GM21717 (cell line): ENCODE results near the gene OR2G2.

Source experiments
- ATAC-seq: cut with Tn5 transposase; IDR thresholded peaks from one replicate; pipeline ENCODE4 v1.9.1; 2021; ENCODE audit warnings: mild to moderate bottlenecking, moderate library complexity; ENCODE audit not compliant: unreplicated experiment

Gene OR2G2, protein sequence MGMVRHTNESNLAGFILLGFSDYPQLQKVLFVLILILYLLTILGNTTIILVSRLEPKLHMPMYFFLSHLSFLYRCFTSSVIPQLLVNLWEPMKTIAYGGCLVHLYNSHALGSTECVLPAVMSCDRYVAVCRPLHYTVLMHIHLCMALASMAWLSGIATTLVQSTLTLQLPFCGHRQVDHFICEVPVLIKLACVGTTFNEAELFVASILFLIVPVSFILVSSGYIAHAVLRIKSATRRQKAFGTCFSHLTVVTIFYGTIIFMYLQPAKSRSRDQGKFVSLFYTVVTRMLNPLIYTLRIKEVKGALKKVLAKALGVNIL

DNA sequence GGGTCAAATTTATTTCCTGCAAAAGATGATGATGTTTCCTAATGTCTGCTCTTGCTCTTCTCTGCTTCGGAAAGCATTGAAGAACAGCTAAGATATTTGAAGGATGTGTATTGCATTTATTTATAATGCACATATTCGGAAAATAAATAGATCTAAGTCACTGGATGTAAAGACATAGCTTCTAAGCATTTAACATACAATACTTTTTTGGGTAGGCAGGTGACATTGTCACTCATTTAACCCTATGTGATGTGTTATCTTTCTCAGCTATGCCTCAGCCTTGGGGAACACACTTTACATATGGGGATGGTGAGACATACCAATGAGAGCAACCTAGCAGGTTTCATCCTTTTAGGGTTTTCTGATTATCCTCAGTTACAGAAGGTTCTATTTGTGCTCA is at the start of gene OR2G2:
OR2G2 (plus strand) TSS at position 301 of the 400 bp plus-strand sequence; CDS start at position 301, 0 bp downstream.
- no peak for ATAC-seq

- no peak for ATAC-seq
These were observed 49.6 kb upstream of the OR2G2 start for GRCh38 chr1:247538561-247538960.

GRCh38 chr1:247539215-247539614 is 48.9 kb upstream of the OR2G2 start:
- no peak for ATAC-seq

- no peak for ATAC-seq
These were observed 47.6 kb upstream of the OR2G2 start for GRCh38 chr1:247540581-247540980.

DNA sequence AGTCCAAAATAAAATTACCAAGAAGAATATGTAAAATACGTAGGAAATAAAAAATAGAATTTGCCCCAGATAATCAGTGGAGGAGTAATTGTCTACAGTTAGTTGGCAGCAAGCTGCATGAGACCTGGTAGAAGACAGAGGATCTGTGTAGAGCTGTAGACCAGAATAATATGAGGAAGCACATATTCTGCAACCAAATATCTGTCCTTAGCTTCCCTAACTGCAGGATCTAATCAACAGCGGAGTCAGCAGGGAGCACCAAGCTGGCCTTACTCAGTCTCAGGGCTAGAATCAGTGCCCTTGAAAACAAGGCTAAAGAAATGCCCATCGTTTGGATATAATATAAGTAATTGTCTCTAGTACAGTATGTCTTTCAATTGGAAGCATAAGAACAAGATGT is 45.3 kb upstream of the OR2G2 start:
- no peak for ATAC-seq

- no peak for ATAC-seq
These were observed 40.1 kb upstream of the OR2G2 start for GRCh38 chr1:247548092-247548491.

- ATAC-seq: no peak
These were observed 39.4 kb upstream of the OR2G2 start, which contains the start of gene GCSAML for GRCh38 chr1:247548769-247549182. Gene GCSAML, plus strand, starts transcription at chr1:247549134. Its CDS starts 58 bp downstream, at chr1:247549192.

DNA sequence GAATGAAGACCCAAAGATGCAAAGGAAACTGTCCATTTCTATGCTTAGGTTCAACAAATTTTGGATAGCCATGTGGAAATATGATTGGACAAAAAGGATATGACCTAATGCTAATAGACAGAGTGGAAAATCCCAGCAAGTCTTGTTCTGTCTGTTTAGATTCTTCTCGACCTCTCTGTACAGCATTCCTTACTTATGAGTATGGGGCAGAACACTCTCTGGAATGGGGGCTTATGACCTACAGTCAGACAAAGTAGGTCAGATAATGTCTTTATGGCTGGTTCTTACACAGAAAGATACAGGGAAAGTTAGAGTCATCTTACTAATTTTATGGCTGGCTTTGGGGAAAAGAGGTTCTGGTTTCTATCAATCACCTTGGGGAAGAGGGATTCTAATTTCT is 36.4 kb upstream of the OR2G2 start:
- ATAC-seq: no peak

DNA sequence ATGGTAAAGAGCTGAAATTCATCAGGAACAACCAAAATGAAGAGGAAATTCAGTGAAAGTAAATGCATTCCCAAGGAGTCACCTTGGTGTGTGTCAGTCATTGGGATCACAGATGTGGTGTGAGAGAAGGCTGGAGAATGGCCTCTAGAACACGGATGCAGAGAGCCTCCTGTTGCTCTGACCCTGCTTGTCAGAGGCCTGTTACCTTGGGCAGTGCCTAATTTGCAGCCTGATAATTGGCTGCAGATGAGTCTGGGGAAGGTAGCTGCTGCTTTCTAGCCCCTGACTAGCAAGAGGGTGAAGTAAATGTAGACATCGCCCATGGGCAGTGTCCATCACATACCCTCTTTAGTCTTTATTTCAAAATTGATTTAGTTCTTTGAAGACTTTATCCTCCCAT is 35.9 kb upstream of the OR2G2 start:
- ATAC-seq: no peak

DNA sequence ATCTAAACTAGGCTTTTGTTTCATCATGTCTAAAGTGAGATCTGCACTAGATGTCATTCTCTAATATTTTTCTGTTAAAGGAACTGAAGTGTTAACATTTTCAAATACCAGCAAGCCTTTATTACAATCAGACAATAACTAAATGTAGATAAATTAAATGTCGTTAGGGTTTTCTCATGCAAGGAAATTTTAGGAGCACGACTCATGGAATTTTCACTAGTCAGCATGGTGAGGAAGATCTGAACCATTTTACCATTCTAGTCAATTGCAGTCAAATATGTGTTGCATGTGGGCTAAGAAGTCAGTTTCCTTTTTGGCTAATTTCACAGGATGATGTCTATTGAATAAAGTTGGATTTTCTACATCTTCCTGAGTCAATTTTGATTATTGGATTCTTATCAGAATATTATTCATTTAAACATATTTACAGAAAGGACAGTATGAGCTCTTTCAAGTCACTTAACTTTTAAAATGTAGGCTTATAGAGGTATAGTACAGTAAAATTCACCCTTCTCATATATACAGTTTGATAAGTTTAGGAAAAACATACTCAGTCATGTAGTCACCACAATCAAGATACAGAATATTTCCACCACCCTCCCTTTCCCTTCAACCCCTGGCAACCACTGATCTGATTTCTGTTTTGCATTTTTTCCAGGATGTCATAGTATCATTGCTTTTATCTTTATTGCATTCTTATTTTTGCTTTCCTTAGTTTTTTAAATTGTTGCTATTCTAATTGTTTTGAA is 30.1 kb upstream of the OR2G2 start:
- no peak for ATAC-seq

DNA sequence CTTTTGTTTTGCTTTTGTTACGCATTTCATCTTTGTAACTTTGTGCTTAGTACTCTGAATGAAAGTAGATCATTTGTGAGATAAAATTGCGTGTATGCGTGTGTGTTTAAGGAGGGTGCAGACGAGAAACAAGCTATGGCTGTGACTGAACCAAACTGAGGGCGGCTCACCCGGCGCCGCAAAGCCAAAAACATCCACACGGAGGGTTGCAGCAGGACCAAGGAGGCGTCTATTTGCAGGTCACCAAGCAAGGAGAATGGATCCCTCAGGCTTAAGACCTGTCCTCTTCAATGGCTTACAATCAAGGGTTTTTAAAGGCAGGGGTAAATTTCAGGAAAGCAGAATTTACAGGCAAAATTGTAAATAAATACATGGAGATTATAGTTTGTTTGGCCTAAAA is 26.4 kb upstream of the OR2G2 start:
- ATAC-seq: no peak

DNA sequence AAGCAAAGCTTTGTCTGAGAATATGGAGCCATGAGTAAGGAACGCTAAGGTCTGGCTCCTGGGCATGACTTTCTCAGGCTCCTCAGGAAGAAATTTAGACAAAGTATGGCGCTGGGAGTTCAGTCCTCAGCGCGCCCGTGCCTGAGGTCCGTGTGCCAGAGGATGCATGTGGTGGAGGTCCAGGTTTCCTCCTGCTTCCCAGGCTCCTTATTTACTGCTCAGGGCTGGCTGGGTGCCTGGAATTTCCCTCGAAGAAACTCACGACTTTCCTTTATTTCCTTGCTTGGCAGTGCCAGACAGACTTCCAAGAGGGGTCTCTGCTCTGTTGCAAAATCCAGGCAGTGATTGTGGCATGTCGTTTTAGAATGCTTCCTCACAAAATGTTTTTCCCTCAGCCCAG is 26.0 kb upstream of the OR2G2 start:
- ATAC-seq: no peak

- ATAC-seq: no peak
These were observed 13.9 kb upstream of the OR2G2 start for GRCh38 chr1:247574236-247574635.

GRCh38 chr1:247574664-247575063 is 13.5 kb upstream of the OR2G2 start:
- no peak for ATAC-seq

DNA sequence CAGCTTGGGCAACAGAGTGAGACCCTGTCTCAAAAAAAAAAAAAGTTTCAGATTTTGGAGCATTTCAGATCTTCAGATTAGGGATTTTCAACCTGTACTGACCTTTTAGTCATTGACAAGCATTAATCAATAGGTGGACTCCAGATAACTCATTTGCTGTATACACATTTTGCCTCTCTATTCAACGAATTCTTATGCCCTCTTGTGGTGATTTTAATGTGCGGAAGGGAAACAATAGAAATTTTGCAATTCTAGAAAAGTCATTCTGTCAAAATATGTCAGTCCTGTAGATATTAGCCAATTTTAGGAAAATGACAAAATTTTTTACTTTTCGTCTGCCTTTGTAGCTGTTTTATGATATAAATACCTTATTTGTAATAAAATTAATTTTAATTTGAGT is 11.6 kb upstream of the OR2G2 start:
- no peak for ATAC-seq

DNA sequence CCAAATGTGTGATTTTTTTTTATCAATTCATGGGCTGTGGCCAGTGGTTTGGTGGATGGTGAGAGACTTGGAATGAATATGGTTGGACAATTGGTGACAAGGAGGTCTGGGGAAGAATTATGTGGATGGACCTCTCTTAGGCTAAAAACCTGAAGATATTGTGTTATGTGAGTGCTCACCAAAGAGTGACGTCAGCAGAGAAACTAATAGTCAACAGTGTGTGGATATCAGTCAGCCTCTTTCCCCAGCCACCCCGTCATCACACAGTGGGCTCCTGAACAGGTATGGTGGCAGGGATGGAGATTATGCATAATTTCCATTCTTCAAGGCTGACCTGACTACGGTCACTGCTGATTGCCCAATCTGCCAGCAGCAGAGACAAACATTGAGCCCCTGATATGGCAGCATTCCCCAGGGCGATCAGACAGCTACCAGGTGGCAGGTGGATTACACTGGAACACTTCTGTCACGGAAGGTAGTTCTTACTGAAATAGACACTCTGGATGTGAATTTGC is 9.2 kb upstream of the OR2G2 start:
- no peak for ATAC-seq

- no peak for ATAC-seq
These were observed 17.1 kb downstream of the OR2G2 start, which contains the start of gene OR2G3 for GRCh38 chr1:247605286-247605685. Gene OR2G3, plus strand, starts transcription at chr1:247605586. Its CDS starts 0 bp downstream, at chr1:247605586.

GRCh38 chr1:247613405-247613804 is 25.2 kb downstream of the OR2G2 start:
- ATAC-seq: no peak

GRCh38 chr1:247614625-247615024 is 26.5 kb downstream of the OR2G2 start:
- ATAC-seq: no peak

DNA sequence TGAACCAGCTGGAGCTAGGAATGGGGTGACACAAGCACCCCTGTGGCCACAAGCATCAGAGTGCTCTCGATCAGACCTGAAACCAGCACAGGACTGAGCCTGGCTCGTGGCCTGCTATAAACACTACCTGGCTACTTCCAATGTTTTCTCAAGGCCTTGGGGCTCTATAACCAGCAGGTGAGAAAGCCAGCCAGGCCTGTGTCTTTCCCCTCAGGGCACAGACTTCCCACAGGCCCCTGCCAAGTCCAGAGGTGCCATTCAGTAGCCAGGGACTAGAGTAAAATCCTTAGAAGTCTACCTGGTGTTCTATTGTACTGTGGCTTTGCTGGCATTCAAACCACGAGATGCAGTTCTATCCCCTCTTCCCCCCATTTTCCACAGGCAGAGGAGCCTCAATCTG is 39.8 kb downstream of the OR2G2 start:
- no peak for ATAC-seq

DNA sequence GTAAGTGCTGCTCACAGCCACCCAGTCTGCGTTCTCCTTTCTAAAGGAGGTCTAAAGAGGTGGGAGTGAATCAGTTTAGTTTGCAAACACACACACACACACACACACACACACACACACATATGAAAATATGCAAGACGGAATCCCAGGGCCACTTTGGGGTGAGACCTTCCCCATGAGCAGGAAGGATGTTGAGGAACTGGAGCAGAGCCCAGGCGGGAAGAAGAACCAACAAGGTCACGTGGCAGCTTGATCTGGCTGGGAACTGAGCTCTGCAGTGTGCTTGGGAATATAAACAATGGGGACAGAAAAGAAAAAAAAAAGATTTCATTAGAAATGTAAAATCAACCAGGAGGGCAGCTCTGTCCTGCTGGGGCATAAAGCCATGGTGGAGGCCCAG is 49.9 kb downstream of the OR2G2 start:
- no peak for ATAC-seq

DNA sequence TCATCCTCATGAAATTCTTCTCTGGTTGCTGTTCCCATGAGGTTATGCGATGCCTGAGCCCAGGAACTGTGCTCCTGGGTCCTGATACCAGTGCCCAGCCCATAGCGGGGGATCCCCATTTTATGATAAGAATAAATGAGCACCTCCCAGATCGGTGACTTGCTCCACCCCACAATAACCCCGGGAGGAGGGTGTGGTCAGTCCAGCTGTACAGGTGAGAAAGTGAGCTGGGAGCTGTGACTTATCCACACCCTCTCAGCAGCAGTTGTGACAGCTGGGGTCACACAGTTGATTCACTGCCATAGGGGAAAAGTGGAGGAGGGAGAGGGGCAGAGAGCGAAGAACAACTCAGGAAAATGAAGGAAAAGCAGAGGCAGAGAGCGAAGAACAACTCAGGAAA is 50.6 kb downstream of the OR2G2 start:
- ATAC-seq: no peak
